Inferior parietal cortex (tissue), 1 donor: ENCODE measurements around the gene ZNF469.

ENCODE experiments used
- DNase-seq: peaks from one replicate; pipeline ENCODE4 v3.0.0-alpha.2; 2016; ENCODE audit errors: extremely low spot score

The ZNF469 gene

DNA sequence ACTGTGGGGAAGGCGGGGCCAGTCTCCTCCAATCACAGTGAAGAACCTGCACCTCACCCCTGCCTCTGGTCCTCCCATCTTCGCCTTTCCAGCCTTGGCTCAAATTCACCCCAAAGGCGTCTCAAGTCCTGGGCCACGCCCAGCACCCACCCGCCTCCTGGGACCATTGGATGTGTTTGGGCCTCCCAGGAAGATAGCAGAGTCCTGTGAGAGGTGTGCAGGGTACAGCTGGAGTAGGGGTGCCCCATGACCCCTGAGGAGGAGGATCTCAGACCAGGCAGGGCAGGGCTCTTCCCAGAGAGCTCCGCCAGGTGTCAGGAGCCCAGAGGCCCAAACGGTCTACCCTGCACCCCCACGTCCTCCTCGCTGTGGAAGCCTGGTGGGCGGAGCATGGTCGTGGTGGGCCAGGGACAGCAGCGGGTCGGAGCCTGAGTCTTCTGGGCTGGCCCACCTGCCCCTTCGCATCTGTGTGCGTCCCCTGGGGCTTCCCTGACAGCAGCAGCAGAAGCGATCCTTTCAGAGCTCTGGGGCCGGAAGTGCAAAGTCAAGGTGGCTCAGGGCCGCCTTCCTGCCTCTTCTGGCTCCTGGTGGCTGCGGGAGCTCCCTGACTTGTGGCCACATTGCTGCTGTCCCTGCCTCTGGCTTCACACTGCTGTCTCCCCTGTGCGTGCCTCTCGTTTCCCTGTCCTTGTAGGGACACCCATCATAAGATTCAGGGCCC, 34.9 kb upstream of the ZNF469 start:
- no peak for DNase-seq

GRCh38 chr16:88348377-88349152, 34.2 kb upstream of the ZNF469 start:
- no peak for DNase-seq

DNA sequence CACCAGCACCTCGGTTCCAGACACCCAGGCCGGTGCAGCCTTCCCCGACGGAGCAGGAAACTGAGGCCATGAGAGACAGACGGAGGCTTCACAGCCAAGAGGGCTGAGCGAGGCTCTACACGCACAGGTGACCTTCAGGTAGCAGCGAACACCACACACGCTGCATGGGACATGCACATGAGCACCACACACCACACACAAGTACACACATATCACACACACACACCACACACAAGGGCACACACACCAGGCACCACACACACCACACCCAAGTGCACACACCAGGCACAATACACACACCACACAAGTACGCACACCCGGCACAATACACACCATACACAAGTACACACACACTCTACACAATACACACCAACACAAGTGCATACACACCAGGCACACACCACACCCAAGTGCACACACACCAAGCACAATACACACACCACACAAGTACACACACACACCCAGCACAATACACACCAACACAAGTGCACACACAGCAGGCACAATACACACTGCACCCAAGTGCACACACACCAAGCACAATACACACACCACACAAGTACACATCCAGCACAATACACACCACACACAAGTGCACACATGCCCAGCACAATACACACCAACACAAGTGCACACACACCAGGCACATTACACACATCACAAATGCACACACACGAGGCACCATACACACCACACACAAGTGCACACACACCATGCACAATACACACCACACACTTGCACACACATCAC, 33.4 kb upstream of the ZNF469 start:
- no peak for DNase-seq

DNA sequence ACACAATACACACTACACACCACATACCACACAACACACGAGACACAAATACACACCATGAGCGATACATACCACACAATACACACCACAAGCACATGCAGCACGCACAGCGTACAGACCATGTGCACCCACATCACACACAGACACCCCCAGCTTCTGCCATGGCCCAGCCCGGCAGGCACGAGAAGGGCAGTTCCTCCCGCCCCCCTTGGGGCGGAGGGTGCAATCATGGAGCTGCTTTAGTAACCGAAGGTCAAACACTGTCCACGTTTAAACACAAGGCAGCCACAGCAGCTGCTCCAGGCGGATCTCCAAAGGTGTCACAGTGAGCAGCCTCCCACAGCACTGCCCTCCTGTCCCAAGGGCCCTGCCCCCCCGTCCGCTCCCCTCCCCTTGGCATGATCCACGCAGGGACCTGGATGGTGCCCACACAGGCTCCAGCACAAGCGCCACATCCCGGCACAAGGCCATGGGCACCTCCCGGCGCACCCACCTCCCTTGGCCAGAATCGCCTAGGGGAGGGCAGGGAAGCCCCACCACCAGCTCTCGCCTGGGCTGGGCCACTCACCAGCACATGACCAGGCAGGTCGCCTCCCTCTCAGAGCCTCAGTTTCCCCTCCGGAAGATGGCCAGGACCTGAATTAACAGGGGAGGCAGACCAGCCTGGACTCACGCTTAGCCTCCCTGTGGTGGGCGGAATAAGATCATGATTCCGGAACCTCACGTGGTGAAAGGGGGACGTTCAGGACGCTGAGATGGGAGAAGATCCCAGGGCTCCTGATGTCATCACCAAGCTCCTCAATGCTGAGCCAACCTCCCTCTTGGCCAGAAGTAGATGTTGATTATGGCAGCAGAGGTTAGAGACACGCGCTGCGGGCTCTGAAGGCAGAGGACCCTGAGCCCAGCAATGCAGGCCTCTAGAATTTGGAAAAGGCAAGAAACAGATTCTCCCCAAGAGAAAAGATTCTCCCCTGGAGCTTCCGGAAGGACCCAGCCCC, 32.6 kb upstream of the ZNF469 start:
- DNase-seq, result no peak

DNA sequence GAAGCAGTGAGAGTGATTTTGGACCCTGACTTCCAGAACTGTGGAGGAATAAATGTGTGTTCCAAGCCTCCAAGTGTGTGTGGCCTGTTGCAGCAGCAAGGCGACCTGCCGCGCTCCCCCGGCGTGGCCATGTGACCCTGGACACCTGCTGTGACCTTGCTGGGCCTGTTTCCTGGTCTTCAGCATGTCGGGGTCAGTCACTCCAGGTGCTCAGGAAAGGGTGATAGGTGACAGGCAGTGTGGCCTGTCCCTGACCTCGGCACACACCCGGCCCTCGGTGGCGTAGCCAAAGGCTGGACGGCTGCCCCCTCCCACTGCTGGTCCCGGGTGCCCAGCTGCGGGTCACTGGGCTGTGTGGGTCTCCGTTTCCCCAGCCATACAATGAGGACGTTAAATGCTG, 31.8 kb upstream of the ZNF469 start:
- DNase-seq, result no peak

GRCh38 chr16:88351491-88352101, 31.2 kb upstream of the ZNF469 start:
- no peak for DNase-seq

DNA sequence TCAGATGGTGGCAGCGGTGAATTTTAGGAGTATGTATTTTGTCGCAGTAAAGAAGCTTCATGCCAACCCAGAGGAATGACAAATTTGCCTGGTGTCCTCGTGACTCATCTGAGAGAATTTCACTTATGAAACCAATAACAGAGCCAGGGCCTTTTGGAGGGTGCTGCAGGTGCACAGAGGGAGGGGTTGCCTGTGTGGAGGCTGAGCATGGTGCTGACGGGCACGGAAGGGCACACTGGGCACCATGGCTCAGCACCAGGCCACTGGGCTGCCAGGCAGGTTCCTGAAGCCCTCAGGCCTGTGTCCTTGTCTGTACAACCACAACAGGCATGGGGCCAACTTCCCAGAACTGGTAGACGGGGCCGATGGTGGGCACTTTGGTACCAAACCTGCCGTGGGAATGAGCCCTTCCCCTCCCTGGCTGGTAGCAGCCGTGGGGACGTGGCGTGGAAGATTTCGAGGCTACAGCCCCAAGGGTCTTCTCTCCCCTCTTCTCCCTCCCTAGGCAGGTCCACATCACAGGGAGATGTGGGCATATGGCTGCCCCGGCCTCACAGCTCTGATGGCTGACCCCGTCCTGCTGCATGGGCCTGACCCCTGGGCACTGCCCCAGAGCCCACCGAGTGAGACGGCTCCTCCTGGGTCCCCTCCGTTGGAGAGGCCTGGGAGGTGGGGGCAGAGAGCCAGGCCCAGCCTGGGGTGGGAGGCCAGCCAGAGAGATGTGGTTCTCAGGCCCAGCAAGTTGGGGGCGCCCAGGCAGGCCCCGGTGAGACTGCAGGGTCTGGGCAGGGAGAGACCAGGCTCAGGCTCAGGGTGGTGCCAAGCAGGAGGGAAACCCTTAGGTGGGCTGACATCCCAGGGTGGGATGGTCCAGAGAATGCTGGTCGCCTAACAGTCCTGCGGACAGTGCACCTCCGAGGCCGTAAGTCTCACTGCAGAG, 30.2 kb upstream of the ZNF469 start:
- no peak for DNase-seq

DNA sequence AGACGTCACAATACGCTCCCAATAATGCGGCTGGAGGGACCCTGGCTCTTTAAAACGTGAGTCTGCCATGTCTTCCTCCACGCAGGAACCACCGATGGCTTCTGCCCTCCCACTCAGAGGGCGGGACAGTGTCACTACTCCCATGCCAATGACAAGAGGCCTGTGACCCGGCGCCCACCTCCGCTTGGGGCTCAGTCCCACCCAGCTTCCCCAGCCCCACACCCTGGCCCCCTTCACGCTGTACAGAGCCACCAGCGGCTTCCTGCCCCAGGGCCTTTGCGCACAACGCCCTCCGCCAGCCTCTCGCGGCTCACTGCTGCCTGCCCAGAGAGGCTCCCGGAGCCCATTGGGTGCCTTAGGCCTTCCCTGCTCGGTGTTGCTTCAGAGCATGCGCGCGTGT, 29.5 kb upstream of the ZNF469 start:
- DNase-seq, result no peak

DNA sequence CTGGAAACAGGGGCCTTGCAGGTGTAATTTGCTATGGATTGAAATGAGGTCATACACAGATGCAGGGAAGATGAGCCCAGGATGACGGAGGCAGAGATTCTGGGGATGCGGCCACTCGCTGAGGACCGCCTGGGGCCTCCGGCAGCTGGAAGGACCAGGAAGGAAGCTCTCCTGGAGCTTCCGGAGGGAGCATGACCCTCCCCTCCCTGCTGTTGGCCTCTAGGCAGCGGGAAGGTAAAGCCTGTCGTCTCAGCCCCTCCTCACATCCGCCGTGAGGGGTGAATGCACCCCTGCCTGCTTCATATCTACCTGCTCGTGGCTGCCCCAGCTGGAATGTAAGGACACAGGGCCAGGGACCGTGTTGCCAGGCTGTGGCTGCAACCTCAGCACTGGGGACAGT, 29.1 kb upstream of the ZNF469 start:
- DNase-seq, result no peak

- DNase-seq, result no peak
Observed at GRCh38 chr16:88354229-88355092, 28.3 kb upstream of the ZNF469 start.

GRCh38 chr16:88355093-88355388, 27.7 kb upstream of the ZNF469 start:
- DNase-seq, result no peak

DNA sequence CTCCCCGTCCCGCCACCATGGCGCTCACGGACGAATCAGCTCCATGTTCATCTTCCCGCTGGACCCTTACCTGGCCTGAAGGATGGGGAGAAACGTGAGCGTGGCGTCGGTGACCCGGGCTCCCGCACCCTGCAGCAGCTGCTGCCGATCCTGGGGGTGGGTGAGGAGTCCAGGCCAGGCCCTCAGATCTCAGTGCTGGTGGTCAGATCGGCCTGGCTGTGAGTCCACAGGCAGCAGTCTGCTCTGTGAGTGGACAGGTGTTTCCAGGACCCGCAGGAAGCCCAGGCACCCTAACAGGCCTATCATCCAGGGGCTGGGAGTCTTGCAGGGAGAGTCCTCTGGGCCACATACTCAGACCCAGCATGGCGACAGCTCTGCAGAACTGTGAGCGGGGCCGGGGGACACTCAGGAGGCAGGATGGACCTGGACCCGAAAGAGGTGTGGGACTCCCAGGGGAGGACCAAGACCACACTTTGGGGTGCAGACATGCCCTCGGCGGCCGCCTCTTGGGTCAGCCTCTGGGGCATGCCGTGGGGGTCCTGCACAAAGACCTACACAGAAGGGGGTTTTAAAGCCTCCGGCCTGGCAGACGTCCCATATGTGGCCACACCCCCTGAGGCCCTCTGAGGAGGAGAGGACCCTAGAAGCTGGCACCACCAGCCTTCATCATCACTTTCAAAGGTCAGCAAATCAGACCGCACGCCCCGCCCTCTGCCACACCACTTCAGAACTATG, 27.2 kb upstream of the ZNF469 start:
- DNase-seq, result no peak

DNA sequence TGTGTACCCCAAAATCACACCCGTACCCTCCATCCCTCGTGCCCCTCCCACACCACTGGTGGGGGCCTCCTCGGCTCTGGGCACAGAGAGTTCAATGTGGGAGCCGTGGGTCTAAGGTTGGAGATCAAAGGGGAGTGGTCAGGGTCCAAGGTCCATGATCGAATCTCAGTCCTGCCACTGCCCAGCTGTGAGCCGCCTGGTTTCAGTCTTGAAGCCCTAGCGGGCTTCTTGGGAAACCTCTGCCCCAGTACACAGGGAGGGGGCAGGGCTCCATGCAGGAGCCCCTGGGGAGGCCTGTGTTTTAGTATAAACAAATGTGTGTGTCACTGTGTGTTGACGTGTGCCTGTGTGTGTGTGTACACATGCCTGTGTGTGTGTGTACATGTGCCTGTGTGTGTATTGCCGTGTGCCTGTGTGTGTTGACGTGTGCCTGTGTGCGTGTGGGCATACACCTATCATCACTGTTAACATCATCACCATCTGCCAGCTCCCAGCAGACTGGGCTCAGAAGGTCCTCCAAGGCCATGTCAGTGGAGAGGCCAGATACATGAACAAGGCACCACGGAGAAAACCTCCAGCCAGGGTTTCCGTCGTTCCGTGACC, 26.5 kb upstream of the ZNF469 start:
- DNase-seq, result no peak

GRCh38 chr16:88356727-88357199, 26.0 kb upstream of the ZNF469 start:
- DNase-seq, result no peak

- no peak for DNase-seq
Observed at GRCh38 chr16:88357317-88358022, 25.3 kb upstream of the ZNF469 start.

DNA sequence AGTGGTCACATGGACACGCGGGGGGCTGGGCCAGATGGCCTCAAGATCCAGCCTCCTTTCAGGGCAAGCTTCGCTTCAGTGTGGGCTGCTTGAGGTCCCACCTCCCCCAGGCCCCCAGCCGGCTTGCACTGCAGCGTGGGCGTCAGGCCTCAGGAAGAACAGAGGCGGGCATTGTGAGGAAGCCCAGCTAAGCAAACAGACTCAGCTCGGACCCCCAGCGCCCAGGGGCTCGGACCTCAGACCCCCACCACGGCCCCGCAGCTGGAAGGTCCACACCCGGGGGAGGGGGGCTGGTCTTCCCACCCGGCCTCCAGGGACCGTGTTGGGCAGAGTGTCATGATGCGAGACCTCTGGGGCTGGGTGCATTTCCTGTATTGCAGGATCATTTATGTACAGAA, 24.7 kb upstream of the ZNF469 start:
- no peak for DNase-seq

GRCh38 chr16:88359008-88359407, 23.8 kb upstream of the ZNF469 start:
- no peak for DNase-seq
